Endothelial cell (in vitro differentiated cells): ENCODE results near the gene SLC16A13. TPM values are rescaled to one million over a fixed set of nuclear protein-coding genes. Genes with fewer than 3 reads are reported as not detected.

Source experiments
- DNase-seq: peaks from one replicate; pipeline ENCODE4 v3.0.0; 2021; ENCODE audit warnings: low spot score
- H3K27ac Mint-ChIP-seq: one replicate; pipeline ENCODE4 v1.8.0; 2021; ENCODE audit warnings: mixed read lengths, inconsistent platforms; ENCODE audit not compliant: unreplicated experiment
- H3K27me3 Mint-ChIP-seq: one replicate; pipeline ENCODE4 v1.8.0; 2021; ENCODE audit warnings: mild to moderate bottlenecking, moderate library complexity, mixed read lengths, inconsistent platforms; ENCODE audit not compliant: unreplicated experiment
- H3K36me3 Mint-ChIP-seq: one replicate; pipeline ENCODE4 v1.8.0; 2021; ENCODE audit warnings: mild to moderate bottlenecking, low read depth, mixed read lengths, inconsistent platforms; ENCODE audit not compliant: unreplicated experiment
- H3K4me1 Mint-ChIP-seq: one replicate; pipeline ENCODE4 v1.8.0; 2021; ENCODE audit warnings: mild to moderate bottlenecking, mixed read lengths, inconsistent platforms; ENCODE audit not compliant: unreplicated experiment
- H3K4me3 Mint-ChIP-seq: one replicate; pipeline ENCODE4 v1.8.0; 2021; ENCODE audit warnings: mild to moderate bottlenecking, mixed read lengths, inconsistent platforms; ENCODE audit not compliant: unreplicated experiment
- H3K9me3 Mint-ChIP-seq: one replicate; pipeline ENCODE4 v1.8.0; 2021; ENCODE audit warnings: mixed read lengths, inconsistent platforms; ENCODE audit not compliant: unreplicated experiment
- CTCF ChIP-seq: fragments of 200-600 bp; sonication (generic); IDR thresholded peaks from one replicate; pipeline ENCODE4 v1.5.0; 2021; ENCODE audit warnings: antibody characterized with exemption; ENCODE audit not compliant: unreplicated experiment
- total RNA-seq: library from RNA; stranded (reverse); fragmentation: NEBNext Ultra II Directional; extraction: Animal tissue kit (Norgen Biotek cat#: 25700); gene quantifications from one replicate; pipeline ENCODE4 v1.2.1, GENCODE V29; 2021; ENCODE audit not compliant: unreplicated experiment

Gene SLC16A13
- total RNA-seq, 1 donor from 2014 or later: 25.8 TPM

- H3K27ac Mint-ChIP-seq: peak overlapping the region; percentile 97
Observed at GRCh38 chr17:7029096-7029495, 6.7 kb upstream of the SLC16A13 start.

GRCh38 chr17:7029659-7030058, 6.2 kb upstream of the SLC16A13 start:
- H3K4me1 Mint-ChIP-seq: peaks cover 75% of the 10 kb centered on the region
- no peaks in the 10 kb centered on the region for H3K9me3 Mint-ChIP-seq
- peak overlapping the region; percentile 73 for H3K4me3 Mint-ChIP-seq
- no peak for TF ChIP-seq CTCF
- peaks cover 72% of the 10 kb centered on the region for H3K36me3 Mint-ChIP-seq
- H3K27ac Mint-ChIP-seq: peak overlapping the region; percentile 97
- peaks cover 25% of the 10 kb centered on the region for H3K27me3 Mint-ChIP-seq
- DNase-seq: peak; percentile 58

More at GRCh38 chr17:7029096-7029495, 6.7 kb upstream of the SLC16A13 start:
- Mint-ChIP-seq H3K9me3 (no peaks in the 10 kb centered on the region), H3K36me3 (peaks cover 77% of the 10 kb centered on the region), H3K27me3 (peaks cover 25% of the 10 kb centered on the region), H3K4me3 (peak overlapping the region; percentile 73), H3K4me1 (peaks cover 77% of the 10 kb centered on the region)
- TF ChIP-seq CTCF: no peak
- DNase-seq: no peak

GRCh38 chr17:7034955-7035590, 742 bp upstream of the SLC16A13 start:
- H3K27me3 Mint-ChIP-seq: peaks cover 22% of the 10 kb centered on the region
- DNase-seq: no peak
- H3K4me3 Mint-ChIP-seq: peak overlapping the region; percentile 97
- H3K9me3 Mint-ChIP-seq: no peaks in the 10 kb centered on the region
- H3K4me1 Mint-ChIP-seq: peaks cover 38% of the 10 kb centered on the region
- peaks cover 23% of the 10 kb centered on the region for H3K36me3 Mint-ChIP-seq
- peak overlapping the region; percentile 98 for H3K27ac Mint-ChIP-seq
- TF ChIP-seq CTCF: no peak

- H3K27ac Mint-ChIP-seq: no peak overlapping the region
- no peak for TF ChIP-seq CTCF
- peaks cover 16% of the 10 kb centered on the region for H3K27me3 Mint-ChIP-seq
- no peaks in the 10 kb centered on the region for H3K9me3 Mint-ChIP-seq
- no peak overlapping the region for H3K4me3 Mint-ChIP-seq
- no peak for DNase-seq
- no peaks in the 10 kb centered on the region for H3K36me3 Mint-ChIP-seq
- peaks cover 22% of the 10 kb centered on the region for H3K4me1 Mint-ChIP-seq
Observed at GRCh38 chr17:7038025-7038862, 2.4 kb downstream of the SLC16A13 start.

GRCh38 chr17:7039832-7040231, 4.0 kb downstream of the SLC16A13 start:
- Mint-ChIP-seq H3K9me3 (no peaks in the 10 kb centered on the region), H3K4me1 (peaks cover 13% of the 10 kb centered on the region), H3K27ac (no peak overlapping the region), H3K36me3 (no peaks in the 10 kb centered on the region), H3K27me3 (peaks cover 17% of the 10 kb centered on the region), H3K4me3 (no peak overlapping the region)
- no peak for TF ChIP-seq CTCF
- DNase-seq: no peak
